CD4-positive, alpha-beta T cell treated with Interleukin-2 at 100 ng/mL for 4 hours (primary cell): ENCODE data around the gene TFB1M.
A peak's percentile ranks its signal among the peaks of the same experiment; 100 is the strongest.
"Not testable (repeated sequence)": the region's sequence is repeated elsewhere in the genome, so short reads cannot be mapped to it uniquely, and the experiment has no call there.

Experiments used
- DNase-seq: peaks from one replicate; pipeline ENCODE4 v3.0.0-alpha.2; 2020; ENCODE audit warnings: low spot score

TFB1M gene

GRCh38 chr6:155237613-155238012 lies 76.7 kb downstream of the TFB1M start:
- DNase-seq, result no peak

GRCh38 chr6:155235087-155235486 lies 79.2 kb downstream of the TFB1M start:
- no peak for DNase-seq

GRCh38 chr6:155234687-155235086 lies 79.6 kb downstream of the TFB1M start:
- no peak for DNase-seq

- DNase-seq, result no peak
Observed at GRCh38 chr6:155234167-155234566, 80.1 kb downstream of the TFB1M start.

GRCh38 chr6:155232848-155233247 lies 81.4 kb downstream of the TFB1M start:
- no peak for DNase-seq

- not testable (repeated sequence) for DNase-seq
Observed at GRCh38 chr6:155230975-155231374, 83.3 kb downstream of the TFB1M start.

- no peak for DNase-seq
Observed at GRCh38 chr6:155228546-155229166, 85.6 kb downstream of the TFB1M start.

- DNase-seq, result no peak
Observed at GRCh38 chr6:155227046-155227445, 87.2 kb downstream of the TFB1M start.

- peak; percentile 2 for DNase-seq
Observed at GRCh38 chr6:155224618-155225017, 89.7 kb downstream of the TFB1M start.

- peak; percentile 68 for DNase-seq
Observed at GRCh38 chr6:155223646-155224451, 90.4 kb downstream of the TFB1M start.

GRCh38 chr6:155222506-155222905 lies 91.8 kb downstream of the TFB1M start:
- DNase-seq, result no peak

GRCh38 chr6:155221086-155221485 lies 93.2 kb downstream of the TFB1M start:
- DNase-seq, result no peak

GRCh38 chr6:155219858-155220301 lies 94.4 kb downstream of the TFB1M start:
- no peak for DNase-seq

- no peak for DNase-seq
Observed at GRCh38 chr6:155219299-155219698, 95.0 kb downstream of the TFB1M start.

- not testable (repeated sequence) for DNase-seq
Observed at GRCh38 chr6:155218711-155219110, 95.6 kb downstream of the TFB1M start.

GRCh38 chr6:155216312-155217046 lies 97.8 kb downstream of the TFB1M start:
- no peak for DNase-seq

- DNase-seq, result no peak
Observed at GRCh38 chr6:155215906-155216305, 98.4 kb downstream of the TFB1M start.

- no peak for DNase-seq
Observed at GRCh38 chr6:155213611-155214372, 100.5 kb downstream of the TFB1M start.

GRCh38 chr6:155212616-155213380 lies 101.5 kb downstream of the TFB1M start:
- DNase-seq, result no peak

- DNase-seq, result no peak
Observed at GRCh38 chr6:155212106-155212505, 102.2 kb downstream of the TFB1M start.

GRCh38 chr6:155207223-155207622 lies 107.1 kb downstream of the TFB1M start:
- DNase-seq, result no peak
